H7 (cell line): ENCODE measurements around the gene CPT1A. TPM values are rescaled to one million over a fixed set of nuclear protein-coding genes. Genes with fewer than 3 reads are reported as not detected.
A peak's percentile ranks its signal among the peaks of the same experiment; 100 is the strongest.
"Not testable (repeated sequence)": the region's sequence is repeated elsewhere in the genome, so short reads cannot be mapped to it uniquely, and the experiment has no call there.

Source experiments
- DNase-seq: peaks from one replicate; pipeline ENCODE4 v3.0.0; 2012
- H3K27me3 ChIP-seq: 2 replicates; pipeline ENCODE4 v1.6.0; 2011; ENCODE audit warnings: mild to moderate bottlenecking, low read length; ENCODE audit not compliant: control insufficient read depth, insufficient read depth
- H3K36me3 ChIP-seq: replicated peaks from 2 replicates; pipeline ENCODE4 v1.5.1; 2011; ENCODE audit warnings: low read length; ENCODE audit not compliant: control insufficient read depth, insufficient read depth
- H3K4me3 ChIP-seq: 2 replicates; pipeline ENCODE4 v1.5.1; 2011; ENCODE audit warnings: low read depth, mild to moderate bottlenecking, control low read depth, low read length, moderate library complexity; ENCODE audit not compliant: insufficient read depth
- total RNA-seq: library from RNA; depleted of rRNA; stranded (reverse); fragments of >200 nt; shearing (Covaris generic); gene quantifications from 2 replicates; pipeline ENCODE4 v1.2.3, GENCODE V29; 2014; rRNA removed

Gene CPT1A
- 50.0 and 59.0 TPM in 2 replicates for total RNA-seq

DNA sequence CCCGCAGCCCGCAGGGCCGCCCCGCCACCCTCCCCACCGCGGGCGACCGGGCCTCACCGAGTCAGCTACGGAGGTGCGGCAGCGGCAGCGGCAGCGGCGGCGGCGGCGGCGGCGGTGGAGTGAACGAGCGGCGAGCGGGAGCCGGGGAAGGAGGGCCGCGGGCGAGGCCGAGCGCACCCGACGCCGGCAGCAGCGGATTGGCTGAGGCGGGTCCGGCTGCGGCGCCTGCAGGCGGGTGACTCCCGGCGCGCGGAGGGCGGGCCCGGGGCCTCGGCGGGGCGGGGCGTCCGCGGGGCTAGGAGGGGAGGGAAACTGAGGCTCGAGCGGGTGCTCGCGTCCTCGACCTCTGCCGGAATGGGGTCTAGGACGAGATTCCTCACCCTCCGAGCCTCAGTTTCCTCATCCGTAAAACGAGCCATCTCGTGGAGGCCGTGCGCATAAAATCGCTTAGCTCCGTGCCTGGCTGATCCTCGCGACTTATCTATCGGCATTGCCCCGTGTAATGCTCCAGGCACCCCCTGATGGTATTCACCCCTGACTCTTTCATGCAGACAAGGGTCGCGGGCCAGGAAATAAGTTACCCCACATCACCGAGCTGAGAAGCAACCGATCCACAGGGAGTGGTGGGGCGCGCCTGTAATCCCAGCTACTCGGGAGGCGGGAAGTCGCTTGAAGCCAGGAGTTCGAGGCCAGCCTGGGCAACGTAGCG is at the start of gene CPT1A:
TSS of gene CPT1A (minus strand) at position 199 of the 709 bp plus-strand sequence. CDS start 26,442 bp downstream, outside the sequence.
- peaks cover 17% of the 10 kb centered on the region for H3K27me3 ChIP-seq
- peak; percentile 96 for DNase-seq
- peak within 1 kb of the TSS; percentile 75 for H3K4me3 ChIP-seq
- no peaks in the 10 kb centered on the region for H3K36me3 ChIP-seq

GRCh38 chr11:68890490-68891231 is 48.9 kb upstream of the CPT1A start:
- DNase-seq: no peak
- Histone ChIP-seq H3K27me3 (no peaks in the 10 kb centered on the region), H3K36me3 (peaks cover 14% of the 10 kb centered on the region), H3K4me3 (no peak overlapping the region)

DNA sequence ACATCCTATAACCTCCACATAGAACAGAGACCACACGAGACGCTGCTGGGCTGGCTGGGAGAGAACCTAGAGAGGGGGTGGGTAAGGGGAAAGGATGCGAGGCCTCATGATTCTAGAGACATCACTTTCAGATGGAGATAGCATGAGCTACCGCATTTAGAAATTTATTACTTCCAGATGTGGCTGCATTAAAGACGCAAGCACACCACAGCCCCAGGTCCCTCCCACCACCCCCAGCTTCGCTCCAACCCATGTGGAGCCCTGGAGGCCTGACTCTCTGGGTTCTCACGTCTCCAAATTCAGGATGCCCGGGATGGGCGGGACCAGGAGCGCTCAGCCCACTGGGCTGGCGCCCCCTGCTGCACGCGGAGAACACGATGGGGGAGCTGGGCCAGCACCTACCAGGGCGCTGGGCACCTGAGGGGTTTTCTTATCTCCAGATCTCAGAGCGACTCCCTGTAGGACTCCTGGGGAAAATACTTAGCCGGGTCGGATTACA is 48.3 kb upstream of the CPT1A start:
- DNase-seq: peak; percentile 92
- Histone ChIP-seq H3K36me3 (peaks cover 10% of the 10 kb centered on the region), H3K27me3 (no peaks in the 10 kb centered on the region), H3K4me3 (no peak overlapping the region)

DNA sequence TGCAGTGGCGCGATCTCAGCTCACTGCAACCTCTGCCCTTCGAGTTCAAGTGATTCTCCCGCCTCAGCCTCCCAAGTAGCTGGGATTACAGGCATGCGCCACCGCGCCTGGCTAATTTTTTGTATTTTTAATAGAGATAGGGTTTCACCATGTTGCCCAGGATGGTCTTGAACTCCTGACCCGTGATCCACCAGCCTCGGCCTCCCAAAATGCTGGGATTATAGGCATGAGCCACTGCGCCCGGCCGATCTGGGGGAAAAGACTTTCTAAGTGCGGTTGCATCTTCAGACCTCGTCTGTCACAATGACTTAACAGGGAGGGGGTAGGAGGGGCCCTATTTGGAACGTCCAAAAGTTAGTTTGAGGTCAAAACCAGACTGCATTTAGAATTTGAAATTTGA is 43.1 kb upstream of the CPT1A start:
- not testable (repeated sequence) for H3K4me3 ChIP-seq, H3K27me3 ChIP-seq, H3K36me3 ChIP-seq, DNase-seq

DNA sequence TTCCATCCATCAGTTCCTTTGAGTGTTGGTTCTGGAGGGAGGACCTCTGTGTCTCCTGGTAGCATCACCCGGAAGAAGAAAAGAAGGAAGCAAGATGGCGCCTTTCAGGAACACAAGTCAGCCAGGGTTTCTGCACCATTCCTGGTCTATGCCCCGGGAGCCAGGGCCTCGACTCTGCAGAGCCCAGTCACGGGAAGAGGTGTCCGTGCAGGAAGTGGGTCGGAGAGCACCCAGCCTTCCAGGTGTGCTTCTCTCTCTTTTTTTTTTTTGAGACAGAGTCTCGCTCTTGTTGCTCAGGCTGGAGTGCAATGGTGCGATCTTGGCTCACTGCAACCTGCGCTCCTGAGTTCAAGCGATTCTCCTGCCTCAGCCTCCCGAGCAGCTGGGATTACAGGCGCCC is 40.7 kb upstream of the CPT1A start:
- Histone ChIP-seq H3K27me3 (no peaks in the 10 kb centered on the region), H3K4me3 (no peak overlapping the region), H3K36me3 (no peaks in the 10 kb centered on the region; the same call in none of the 2 replicates)
- DNase-seq: no peak

- DNase-seq: no peak
- H3K4me3 ChIP-seq: no peak overlapping the region
These were observed 39.6 kb upstream of the CPT1A start for GRCh38 chr11:68881320-68881719.

DNA sequence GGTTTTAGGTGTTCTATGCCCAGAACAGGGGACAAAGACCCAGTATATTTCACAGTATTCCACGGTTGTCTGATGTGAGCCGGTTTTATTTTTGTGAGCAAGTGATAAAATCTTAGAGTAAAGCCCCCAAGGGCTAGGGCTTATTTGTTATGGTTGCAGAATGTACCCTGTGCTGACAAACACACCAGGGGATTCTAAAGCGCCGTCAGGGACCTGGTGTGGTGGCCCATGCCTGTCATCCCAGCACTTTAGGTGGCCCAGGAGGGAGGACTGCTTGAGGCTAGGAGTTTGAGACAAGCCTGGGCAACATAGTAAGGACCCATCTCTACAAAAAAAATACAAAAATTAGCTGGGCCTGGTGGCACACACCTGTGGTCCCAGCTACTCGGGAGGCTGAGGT is 39.1 kb upstream of the CPT1A start:
- Histone ChIP-seq H3K4me3 (no peak overlapping the region), H3K27me3 (no peaks in the 10 kb centered on the region), H3K36me3 (no peaks in the 10 kb centered on the region; the same call in 1 of the 2 replicates)
- no peak for DNase-seq

More at GRCh38 chr11:68881320-68881719, 39.6 kb upstream of the CPT1A start:
- Histone ChIP-seq H3K27me3 (no peaks in the 10 kb centered on the region), H3K36me3 (no peaks in the 10 kb centered on the region; the same call in 1 of the 2 replicates)

- H3K27me3 ChIP-seq: no peaks in the 10 kb centered on the region
These were observed 36.3 kb upstream of the CPT1A start for GRCh38 chr11:68878022-68878421.

GRCh38 chr11:68872216-68873003 is 30.7 kb upstream of the CPT1A start:
- Histone ChIP-seq H3K4me3 (no peak overlapping the region), H3K36me3 (no peaks in the 10 kb centered on the region), H3K27me3 (no peaks in the 10 kb centered on the region)
- DNase-seq: no peak

More at GRCh38 chr11:68878022-68878421, 36.3 kb upstream of the CPT1A start:
- no peaks in the 10 kb centered on the region; the same call in 1 of the 2 replicates for H3K36me3 ChIP-seq
- no peak for DNase-seq
- H3K4me3 ChIP-seq: no peak overlapping the region

- no peak for DNase-seq
- Histone ChIP-seq H3K27me3 (no peaks in the 10 kb centered on the region), H3K4me3 (no peak overlapping the region), H3K36me3 (no peaks in the 10 kb centered on the region)
These were observed 28.8 kb upstream of the CPT1A start for GRCh38 chr11:68870470-68870869.

DNA sequence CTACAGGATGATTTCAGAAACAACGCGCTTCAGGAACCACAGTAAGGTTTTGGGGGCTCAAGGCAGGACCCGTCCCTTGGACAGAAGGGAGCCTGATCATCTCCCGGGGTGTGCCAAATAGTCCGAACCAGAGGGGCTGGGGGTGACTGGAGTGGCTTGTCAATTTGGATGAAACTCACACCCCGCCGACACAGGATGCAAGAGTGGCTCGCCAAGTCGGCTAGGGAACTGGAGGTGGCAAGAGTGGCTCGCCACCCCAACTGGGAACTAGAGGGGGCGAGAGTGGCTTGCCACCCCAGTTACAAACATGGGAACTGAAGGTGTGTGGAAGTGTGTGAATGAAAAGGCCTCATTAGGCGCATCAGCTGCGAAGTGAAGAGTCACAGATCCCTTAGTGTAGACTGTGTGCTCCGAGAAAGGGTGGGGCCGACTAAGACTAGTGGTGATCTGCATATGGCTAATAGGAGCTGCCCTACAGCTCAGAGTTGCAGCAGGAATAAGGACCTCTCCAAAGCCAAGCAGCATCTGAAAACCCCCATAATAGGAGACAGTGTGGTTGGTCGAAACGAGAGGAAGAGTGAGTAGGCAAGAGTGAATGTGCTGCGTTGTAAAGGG is 26.6 kb upstream of the CPT1A start:
- H3K36me3 ChIP-seq: no peaks in the 10 kb centered on the region
- no peak for DNase-seq
- H3K27me3 ChIP-seq: no peaks in the 10 kb centered on the region
- H3K4me3 ChIP-seq: no peak overlapping the region

GRCh38 chr11:68867066-68867465 is 25.4 kb upstream of the CPT1A start:
- Histone ChIP-seq H3K27me3 (no peaks in the 10 kb centered on the region), H3K36me3 (no peaks in the 10 kb centered on the region), H3K4me3 (no peak overlapping the region)
- DNase-seq: no peak

GRCh38 chr11:68865241-68865640 is 23.5 kb upstream of the CPT1A start:
- Histone ChIP-seq H3K36me3 (no peaks in the 10 kb centered on the region), H3K4me3 (no peak overlapping the region), H3K27me3 (no peaks in the 10 kb centered on the region)
- peak; percentile 37 for DNase-seq
